SK-MEL-5 (cell line): ENCODE data around the gene DLEC1. TPM values are rescaled to one million over a fixed set of nuclear protein-coding genes. Genes with fewer than 3 reads are reported as not detected.

Source experiments
- DNase-seq: peaks from one replicate; pipeline ENCODE4 v3.0.0-alpha.2; 2016; ENCODE audit warnings: low read depth, low spot score
- in situ Hi-C: cut with HindIII; loops from 2 replicates; pipeline ENCODE4 v1.10.0; 2016; ENCODE audit warnings: low sequenced_read_pairs, high pct_unique_total_duplicates, low pct_unique_long_range_greater_than_20kb
- total RNA-seq: library from RNA; depleted of rRNA; stranded (reverse); fragments of >200 nt; shearing (Covaris generic); gene quantifications from 2 replicates; pipeline ENCODE4 v1.2.3, GENCODE V29; 2014

Gene DLEC1
- total RNA-seq, 1 experiment from 2014 or later, result not detected

- no peak for DNase-seq
- in situ Hi-C loops, result no loop called here
Measured at GRCh38 chr3:38110314-38111050, 71.5 kb downstream of the DLEC1 start.

GRCh38 chr3:38111201-38111600 lies 72.2 kb downstream of the DLEC1 start:
- in situ Hi-C loops, result no loop called here
- DNase-seq, result no peak

GRCh38 chr3:38111696-38112377 lies 72.8 kb downstream of the DLEC1 start:
- DNase-seq, result no peak
- in situ Hi-C loops, result no loop called here

- no peak for DNase-seq
- in situ Hi-C loops, result no loop called here
Measured at GRCh38 chr3:38112378-38112761, 73.4 kb downstream of the DLEC1 start.

- in situ Hi-C loops, result no loop called here
- no peak for DNase-seq
Measured at GRCh38 chr3:38114052-38114874, 75.3 kb downstream of the DLEC1 start.

GRCh38 chr3:38114875-38115644 lies 76.1 kb downstream of the DLEC1 start:
- in situ Hi-C loops, result no loop called here
- no peak for DNase-seq

- in situ Hi-C loops, result no loop called here
- DNase-seq, result no peak
Measured at GRCh38 chr3:38115645-38116427, 76.8 kb downstream of the DLEC1 start.

GRCh38 chr3:38116471-38117162 lies 77.6 kb downstream of the DLEC1 start:
- in situ Hi-C loops, result no loop called here

GRCh38 chr3:38117163-38117716 lies 78.2 kb downstream of the DLEC1 start:
- in situ Hi-C loops, result no loop called here

More at GRCh38 chr3:38116471-38117162, 77.6 kb downstream of the DLEC1 start:
- DNase-seq, result peak; percentile 16

GRCh38 chr3:38117748-38118420 lies 78.9 kb downstream of the DLEC1 start:
- peak; percentile 77 for DNase-seq
- in situ Hi-C loops, result no loop called here

More at GRCh38 chr3:38117163-38117716, 78.2 kb downstream of the DLEC1 start:
- DNase-seq, result peak; percentile 21

- in situ Hi-C loops, result no loop called here
- DNase-seq, result no peak
Measured at GRCh38 chr3:38118421-38119247, 79.6 kb downstream of the DLEC1 start.

- DNase-seq, result no peak
- in situ Hi-C loops, result no loop called here
Measured at GRCh38 chr3:38119248-38119544, 80.2 kb downstream of the DLEC1 start.

GRCh38 chr3:38119821-38120692 lies 81.0 kb downstream of the DLEC1 start:
- in situ Hi-C loops, result no loop called here

More at GRCh38 chr3:38119821-38120692, 81.0 kb downstream of the DLEC1 start:
- no peak for DNase-seq
